Heart left ventricle (tissue), 16 donors: ENCODE results near the gene ZBTB40. TPM values are rescaled to one million over a fixed set of nuclear protein-coding genes. Genes with fewer than 3 reads are reported as not detected.

Experiments used
- ATAC-seq, 4 donors: fragments of 200-7000 bp; cut with Tn5 transposase; one replicate each; pipeline ENCODE4 v1.9.1; 2020 to 2022; ENCODE audit warnings: moderate library complexity in 4 of 4, mild to moderate bottlenecking in 3 of 4, moderate number of reproducible peaks in 1 of 4
- DNase-seq, 5 donors: peaks; one replicate each; pipeline ENCODE4 v3.0.0-alpha.2; 2020
- H3K27ac ChIP-seq, 12 donors: fragments of 200-600 bp; sonication (generic) in 4 of 12; one replicate each; pipeline versions ENCODE4 v1.5.0 to v1.8.0; 2016 to 2022; ENCODE audit warnings: mild to moderate bottlenecking in 2 of 12
- H3K27me3 ChIP-seq, 9 donors: fragments of 200-600 bp; sonication (generic) in 2 of 9; one replicate each; pipeline versions ENCODE4 v1.5.1 to v1.8.0; 2016 to 2022; ENCODE audit warnings: mild to moderate bottlenecking in 3 of 9
- H3K36me3 ChIP-seq, 9 donors: fragments of 200-600 bp; sonication (generic) in 2 of 9; one replicate each; pipeline versions ENCODE4 v1.5.0 to v1.8.0; 2018 to 2022; ENCODE audit warnings: mild to moderate bottlenecking in 2 of 9
- H3K4me1 ChIP-seq, 12 donors: fragments of 200-600 bp; sonication (generic) in 4 of 12; one replicate each; pipeline versions ENCODE4 v1.5.0 to v1.8.0; 2016 to 2022; ENCODE audit warnings: mild to moderate bottlenecking in 3 of 12
- H3K4me3 ChIP-seq, 12 donors: fragments of 200-600 bp; sonication (generic) in 4 of 12; one replicate each; pipeline versions ENCODE4 v1.5.0 to v1.8.0; 2017 to 2022; ENCODE audit warnings: mild to moderate bottlenecking in 9 of 12, moderate library complexity in 4 of 12
- H3K9me3 ChIP-seq, 12 donors: fragments of 200-600 bp; sonication (generic) in 4 of 12; one replicate each; pipeline versions ENCODE4 v1.5.0 to v1.8.0; 2016 to 2022; ENCODE audit warnings: mild to moderate bottlenecking in 1 of 12
- POLR2A ChIP-seq, 2 donors: fragments of 450-650 bp; IDR thresholded peaks; one replicate each; pipeline ENCODE4 v1.6.1; 2017; ENCODE audit warnings: antibody characterized with exemption in 2 of 2, mild to moderate bottlenecking in 2 of 2, moderate library complexity in 2 of 2
- WGBS, 4 donors: extraction: QIAGEN DNeasy Blood & Tissue Kit in 2 of 4; methylation state at CpG; one replicate each; pipeline versions ENCODE4 v1.1.5 to v1.1.7; 2013 to 2018; 5-methylcytosine and 5-hydroxymethylcytosine counted together
- intact Hi-C, 10 donors: fragments of 100-400 bp; cut with DNase I; formaldehyde crosslinking; loops; one replicate each; pipeline versions ENCODE4 v1.11.1 to v1.14.2; 2022
- polyA plus RNA-seq, 2 donors: library from polyadenylated mRNA; stranded (reverse); fragments of 200-250 nt; gene quantifications; one replicate each; pipeline ENCODE4 v1.2.3, GENCODE V29; 2013
- total RNA-seq, 9 donors: library from RNA; depleted of rRNA in 2 of 9; stranded (reverse); fragments of >200 nt in 2 of 9; fragmentation: NEBNext Ultra II Directional in 3 of 9; extraction: Animal tissue kit (Norgen Biotek cat#: 25700) in 3 of 9; gene quantifications; one replicate each; pipeline versions ENCODE4 v1.1.0 to v1.2.4, GENCODE V29; 2016 to 2023
- TF ChIP-seq, protein P1 (sequence below), 12 donors: fragments of 200-600 bp; sonication (generic) in 4 of 12; IDR thresholded peaks; one replicate each; pipeline versions ENCODE4 v1.5.0 to v1.8.0; 2018 to 2022; ENCODE audit warnings: antibody characterized with exemption in 12 of 12, mild to moderate bottlenecking in 5 of 12
- donor health status: ischemic (EF 13 %, LVEDD 7.1; RV severe dilation, severe dysfunction).
- donor health status: healthy with polysubstance abuse.
- donor health status: DM: no; HTN: yes; CAD: no.
- donor health status: DM: no; HTN: no; CAD: no.
- donor health status: ischemic (EF 25% LVEDD 6.9; RV normal size, moderate dysfunction).
- donor health status: ischemic (EF 25% LVEDD 5.7; RV mildly dilated, moderate dysfunction).
- donor health status: healthy.
- donor health status: DM: yes; HTN: yes; CAD: no.
- donor health status: ischemic (EF 35%, LVEDD 5.7; RV mildly dilated, moderate dysfunction).
- donor health status: nonischemic (EF 11% LVEDD 7.7; RV severe dilation, severe dysfunction).
- donor health status: DM: yes; HTN: yes; CAD: no.
- donor health status: PGD.
- donor health status: ischemic (EF 29% LVEDD 5.4; RV normal size, mild dysfunction).
- donor health status: nonischemic (EF 23%, LVEDD 6.1; RV moderate dilation, normal function).

The ZBTB40 gene
- total and polyA plus RNA-seq, 11 donors: 4.6 to 17.7 (median 15.1) TPM

DNA sequence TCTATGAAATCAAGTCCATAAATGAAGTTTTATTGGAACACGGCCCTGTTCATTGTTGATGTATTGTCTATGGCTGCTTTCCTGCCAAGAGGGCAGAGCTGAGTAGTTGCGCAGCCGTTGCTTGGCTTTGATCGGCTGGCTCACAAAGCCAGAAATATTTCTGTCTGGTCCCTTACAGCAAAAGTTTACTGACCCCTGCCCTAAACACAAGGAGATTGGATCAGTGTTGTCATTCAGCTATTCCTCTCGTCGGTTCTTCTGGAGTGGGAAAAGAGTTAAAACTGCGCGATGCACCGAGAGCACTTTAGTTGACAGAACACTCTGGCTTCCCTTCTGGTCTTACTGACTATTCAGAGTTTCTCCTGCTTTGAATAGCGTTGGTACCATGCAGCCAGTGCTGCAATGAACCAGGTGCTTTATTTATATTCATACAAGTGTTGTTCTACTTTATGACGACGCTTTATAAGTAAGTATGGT lies 868 bp downstream of the ZBTB40 start:
- 2 to 7% (median 3%) methylated on average over 12 of the region's 12 CpGs for WGBS, 4 donors
- Histone ChIP-seq H3K27me3 (no peaks in the 10 kb centered on the region), H3K36me3 (no peaks in the 10 kb centered on the region), H3K27ac (peak overlapping the region; percentile 90 to 99 (median 96)), H3K9me3 (no peaks in the 10 kb centered on the region), H3K4me3 (peak overlapping the region; percentile 68 to 99 (median 84)), H3K4me1 (peaks cover 0 to 56% (median 32%) of the 10 kb centered on the region in 12 donors)
- TF ChIP-seq POLR2A (IDR thresholded peaks at IDR 0.05): no peak
- TF ChIP-seq, protein P1, sequence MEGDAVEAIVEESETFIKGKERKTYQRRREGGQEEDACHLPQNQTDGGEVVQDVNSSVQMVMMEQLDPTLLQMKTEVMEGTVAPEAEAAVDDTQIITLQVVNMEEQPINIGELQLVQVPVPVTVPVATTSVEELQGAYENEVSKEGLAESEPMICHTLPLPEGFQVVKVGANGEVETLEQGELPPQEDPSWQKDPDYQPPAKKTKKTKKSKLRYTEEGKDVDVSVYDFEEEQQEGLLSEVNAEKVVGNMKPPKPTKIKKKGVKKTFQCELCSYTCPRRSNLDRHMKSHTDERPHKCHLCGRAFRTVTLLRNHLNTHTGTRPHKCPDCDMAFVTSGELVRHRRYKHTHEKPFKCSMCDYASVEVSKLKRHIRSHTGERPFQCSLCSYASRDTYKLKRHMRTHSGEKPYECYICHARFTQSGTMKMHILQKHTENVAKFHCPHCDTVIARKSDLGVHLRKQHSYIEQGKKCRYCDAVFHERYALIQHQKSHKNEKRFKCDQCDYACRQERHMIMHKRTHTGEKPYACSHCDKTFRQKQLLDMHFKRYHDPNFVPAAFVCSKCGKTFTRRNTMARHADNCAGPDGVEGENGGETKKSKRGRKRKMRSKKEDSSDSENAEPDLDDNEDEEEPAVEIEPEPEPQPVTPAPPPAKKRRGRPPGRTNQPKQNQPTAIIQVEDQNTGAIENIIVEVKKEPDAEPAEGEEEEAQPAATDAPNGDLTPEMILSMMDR (IDR thresholded peaks at IDR 0.05): no peak
- intact Hi-C loops: loop anchor here in 2 of 10 donors (5.0 kb wide), 2 partner anchors 40 to 50 kb away; no protein-coding TSS in a partner anchor
- peak in 2 of 5 donors; percentile 48 to 49 for DNase-seq
- peak in 3 of 4 donors; percentile 39 to 52 (median 40) for ATAC-seq

DNA sequence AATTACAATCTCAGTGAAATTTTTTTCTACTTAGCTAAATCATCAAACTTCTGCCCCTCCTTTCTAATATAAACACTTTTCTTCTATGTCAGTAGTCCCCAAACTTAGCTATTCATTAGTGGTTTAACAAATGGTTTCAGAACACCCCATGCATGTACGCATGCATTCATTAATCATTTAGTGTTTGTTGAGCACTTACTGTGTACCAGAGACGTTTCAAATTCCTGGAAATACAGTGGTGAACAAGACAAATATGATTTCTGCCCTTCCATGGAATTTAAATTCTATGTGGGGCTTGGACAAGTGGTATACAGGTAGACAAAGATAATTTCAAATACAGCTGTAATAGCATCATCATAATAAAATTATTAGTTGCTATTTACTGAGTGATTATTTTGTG lies 1.5 kb downstream of the ZBTB40 start:
- H3K4me3 ChIP-seq: peak overlapping the region in 7 of 12 donors; percentile 74 to 98 (median 86)
- H3K4me1 ChIP-seq: peaks cover 0 to 56% (median 30%) of the 10 kb centered on the region in 12 donors
- intact Hi-C loops: loop anchor here in 2 of 10 donors (5.0 kb wide), 2 partner anchors 39 to 49 kb away; no protein-coding TSS in a partner anchor
- DNase-seq (no peak), ATAC-seq (no peak)
- WGBS, 4 donors: 75 to 87% (median 82%) methylated on average over 2 of the region's 2 CpGs
- no peaks in the 10 kb centered on the region for H3K9me3 ChIP-seq
- H3K27me3 ChIP-seq: no peaks in the 10 kb centered on the region
- TF ChIP-seq POLR2A (IDR thresholded peaks at IDR 0.05): no peak
- TF ChIP-seq, protein P1 (IDR thresholded peaks at IDR 0.05): no peak
- no peaks in the 10 kb centered on the region for H3K36me3 ChIP-seq
- H3K27ac ChIP-seq: peak overlapping the region in 10 of 12 donors; percentile 90 to 99 (median 96)

DNA sequence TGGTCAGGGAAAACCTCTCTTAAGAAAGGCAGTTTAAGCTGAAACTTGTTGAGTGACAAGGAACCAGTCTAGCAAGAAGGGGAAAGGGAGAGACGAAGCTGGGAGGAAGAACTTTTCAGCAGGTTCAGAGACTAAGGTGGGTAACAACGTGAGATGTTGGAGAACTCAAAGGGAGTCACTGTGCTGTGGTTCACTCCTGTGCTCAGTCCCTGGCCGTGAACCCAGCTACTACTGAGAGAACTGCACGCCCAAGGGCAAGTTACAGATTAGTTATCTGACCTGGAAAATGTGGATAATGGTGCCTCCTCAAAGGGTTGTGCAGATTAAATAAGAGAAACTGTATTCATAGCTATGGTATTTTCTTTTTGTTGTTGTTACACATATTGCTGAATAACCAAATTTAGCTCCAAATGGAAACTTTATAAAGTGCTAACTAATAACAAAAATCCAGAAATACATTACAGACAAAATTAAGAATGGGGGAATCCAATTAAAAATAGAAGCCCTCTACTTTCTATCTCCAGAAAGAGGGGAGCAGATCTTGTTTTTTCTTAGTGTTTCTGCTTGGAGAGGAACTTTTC lies 2.9 kb downstream of the ZBTB40 start:
- Histone ChIP-seq H3K4me1 (peaks cover 0 to 51% (median 31%) of the 10 kb centered on the region in 12 donors), H3K4me3 (no peak overlapping the region), H3K27ac (peak overlapping the region in 5 of 12 donors; percentile 6 to 36 (median 26)), H3K9me3 (no peaks in the 10 kb centered on the region), H3K27me3 (no peaks in the 10 kb centered on the region), H3K36me3 (no peaks in the 10 kb centered on the region)
- ATAC-seq (no peak), DNase-seq (no peak)
- no peak for TF ChIP-seq POLR2A (IDR thresholded peaks at IDR 0.05)
- TF ChIP-seq, protein P1 (IDR thresholded peaks at IDR 0.05): no peak
- intact Hi-C loops: loop anchor here in 2 of 10 donors (5.0 kb wide), 2 partner anchors 38 to 48 kb away; no protein-coding TSS in a partner anchor
- WGBS, 4 donors: 50 to 61% (median 58%) methylated on average over 4 of the region's 4 CpGs

DNA sequence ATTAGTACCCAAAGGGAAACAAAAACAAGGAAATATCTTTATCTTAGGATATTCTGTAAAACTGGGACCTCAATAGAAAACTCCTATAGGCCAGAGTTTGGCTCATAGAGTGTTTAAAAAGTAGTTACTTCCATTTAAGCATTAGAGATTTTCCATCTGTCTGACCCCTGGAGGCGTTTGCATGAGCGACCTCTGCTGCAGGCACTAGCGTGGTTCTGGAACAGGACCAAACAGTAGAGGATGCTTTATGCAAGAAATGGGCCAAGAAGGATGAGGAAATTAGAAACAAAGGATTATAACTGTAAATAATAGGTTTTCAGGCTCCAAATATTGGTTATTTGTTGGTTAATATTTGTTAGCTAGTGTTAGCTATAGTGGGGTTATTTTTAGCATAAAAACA lies 5.7 kb downstream of the ZBTB40 start:
- Histone ChIP-seq H3K9me3 (no peaks in the 10 kb centered on the region), H3K4me3 (no peak overlapping the region), H3K4me1 (peaks cover 0 to 66% (median 37%) of the 10 kb centered on the region in 12 donors), H3K27me3 (no peaks in the 10 kb centered on the region), H3K27ac (peak overlapping the region in 2 of 12 donors; percentile 7 to 35), H3K36me3 (no peaks in the 10 kb centered on the region)
- intact Hi-C loops: no loop called here
- DNase-seq: no peak
- TF ChIP-seq POLR2A (IDR thresholded peaks at IDR 0.05): no peak
- TF ChIP-seq, protein P1 (IDR thresholded peaks at IDR 0.05): peak in 4 of 12 donors; percentile 21 to 45 (median 34)
- 12 to 21% (median 13%) methylated on average over 3 of the region's 3 CpGs for WGBS, 4 donors
- no peak for ATAC-seq
